Karpas-422 (cell line): ENCODE data around the gene CBX6. TPM values are rescaled to one million over a fixed set of nuclear protein-coding genes. Genes with fewer than 3 reads are reported as not detected.

Experiments
- DNase-seq: peaks from one replicate; pipeline ENCODE4 v3.0.0-alpha.2; 2015
- H2AFZ ChIP-seq: fragments of 200-600 bp; sonication (generic); 2 replicates; pipeline ENCODE4 v1.6.1; 2014; ENCODE audit warnings: antibody characterized with exemption, low read length, mixed read lengths
- H3K27ac ChIP-seq: fragments of 200-600 bp; sonication (generic); 2 replicates; pipeline ENCODE4 v1.5.1; 2014; ENCODE audit warnings: mild to moderate bottlenecking, low read length, moderate library complexity
- H3K27me3 ChIP-seq: fragments of 200-600 bp; sonication (generic); 2 replicates; pipeline ENCODE4 v1.6.1; 2014; ENCODE audit warnings: low read length, mixed read lengths
- H3K36me3 ChIP-seq: fragments of 200-600 bp; sonication (generic); 2 replicates; pipeline ENCODE4 v1.6.1; 2014; ENCODE audit warnings: low read length, mixed read lengths; ENCODE audit not compliant: insufficient read depth
- H3K4me1 ChIP-seq: fragments of 200-600 bp; sonication (generic); 2 replicates; pipeline ENCODE4 v1.6.1; 2014; ENCODE audit warnings: mild to moderate bottlenecking, low read length, mixed read lengths
- H3K4me2 ChIP-seq: fragments of 200-600 bp; sonication (generic); 2 replicates; pipeline ENCODE4 v1.6.1; 2014; ENCODE audit warnings: low read length, low read depth, mild to moderate bottlenecking; ENCODE audit not compliant: poor library complexity, severe bottlenecking
- H3K4me3 ChIP-seq: fragments of 200-600 bp; sonication (generic); 2 replicates; pipeline ENCODE4 v1.5.1; 2014; ENCODE audit warnings: mild to moderate bottlenecking, antibody characterized with exemption, low read length, mixed read lengths
- H3K79me2 ChIP-seq: fragments of 200-600 bp; sonication (generic); 2 replicates; pipeline ENCODE4 v1.6.1; 2014; ENCODE audit warnings: mild to moderate bottlenecking, low read length, mixed read lengths
- H3K9ac ChIP-seq: fragments of 200-600 bp; sonication (generic); 2 replicates; pipeline ENCODE4 v1.6.0; 2014; ENCODE audit warnings: low read length
- H3K9me2 ChIP-seq: fragments of 200-600 bp; sonication (generic), shearing (Covaris generic); replicated peaks from 2 replicates; pipeline ENCODE4 v1.6.0; 2014; ENCODE audit warnings: mild to moderate bottlenecking, low read length, moderate library complexity; ENCODE audit not compliant: insufficient read depth
- H3K9me3 ChIP-seq: fragments of 300-700, 200-600 bp; sonication (generic); 2 replicates; pipeline ENCODE4 v1.6.1; 2014; ENCODE audit warnings: low read length, mixed read lengths
- H4K20me1 ChIP-seq: fragments of 200-600 bp; sonication (generic); 2 replicates; pipeline ENCODE4 v1.6.1; 2014; ENCODE audit warnings: mild to moderate bottlenecking, antibody characterized with exemption, low read length, low read depth; ENCODE audit not compliant: insufficient read depth
- total RNA-seq: library from RNA; depleted of rRNA; stranded (reverse); fragments of >200 nt; shearing (Covaris generic); gene quantifications from 2 replicates; pipeline ENCODE4 v1.2.3, GENCODE V29; 2014; ENCODE audit warnings: low replicate concordance

Gene CBX6
- total RNA-seq, 1 experiment from 2014 or later, result 30.5 TPM

DNA sequence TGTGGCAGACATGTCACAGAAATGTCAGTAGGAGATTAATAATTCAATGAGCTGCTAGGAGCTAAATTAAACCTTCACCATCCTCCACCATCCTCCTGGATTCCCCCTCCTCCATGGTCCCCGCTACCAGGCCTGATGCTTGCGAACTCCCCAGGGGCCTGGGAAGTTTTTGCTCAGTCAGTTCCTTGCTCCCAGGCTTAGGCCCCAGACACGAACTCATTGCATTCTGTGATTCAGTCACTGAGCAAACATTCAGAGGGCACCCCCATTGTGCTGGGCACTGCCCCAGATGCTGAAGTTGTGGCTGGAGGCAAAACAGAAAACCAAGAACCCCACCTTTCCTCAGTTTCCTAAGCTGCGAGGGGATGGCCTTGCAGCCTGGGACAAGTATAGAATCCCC, 42.5 kb downstream of the CBX6 start:
- no peak for DNase-seq
- Histone ChIP-seq H4K20me1 (peaks cover 3% of the 10 kb centered on the region; the same call in 1 of the 2 replicates), H2AFZ (no peak overlapping the region), H3K9me2 (no peaks in the 10 kb centered on the region), H3K9ac (no peak overlapping the region), H3K79me2 (no peaks in the 10 kb centered on the region), H3K9me3 (no peaks in the 10 kb centered on the region), H3K4me3 (no peak overlapping the region), H3K4me2 (no peak overlapping the region), H3K36me3 (no peaks in the 10 kb centered on the region), H3K4me1 (no peaks in the 10 kb centered on the region), H3K27ac (no peak overlapping the region), H3K27me3 (no peaks in the 10 kb centered on the region)

DNA sequence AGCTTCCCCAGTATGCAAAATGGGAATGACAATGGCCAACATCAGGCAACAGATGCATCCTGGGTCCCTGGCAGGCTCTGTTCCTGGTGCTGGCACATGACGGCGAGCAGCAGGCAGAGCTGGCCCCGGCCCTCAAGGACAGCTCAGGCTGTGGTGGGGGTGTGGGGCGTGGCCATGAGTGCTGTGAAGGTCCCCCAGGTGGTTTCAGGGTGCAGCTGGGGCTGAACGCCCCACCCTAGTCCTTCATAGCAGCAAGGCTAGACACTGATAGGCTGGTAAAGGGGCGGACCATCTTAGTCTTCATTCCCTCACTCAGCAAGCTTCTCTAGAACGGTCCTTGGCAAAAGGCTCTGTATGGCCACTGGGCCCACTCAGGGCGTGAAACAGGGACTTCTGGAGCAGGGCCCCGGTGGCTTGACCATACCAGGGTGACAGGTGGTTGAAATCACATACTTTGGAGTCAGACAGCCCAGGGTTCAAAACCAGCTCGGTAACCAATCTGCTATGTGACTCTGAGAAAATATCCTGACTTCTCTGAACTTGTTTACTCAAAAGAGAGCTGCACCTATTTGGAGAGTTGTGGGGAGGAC, 43.3 kb downstream of the CBX6 start:
- H3K27me3 ChIP-seq, result no peaks in the 10 kb centered on the region
- H3K36me3 ChIP-seq, result no peaks in the 10 kb centered on the region
- no peak overlapping the region for H3K9ac ChIP-seq
- H3K9me2 ChIP-seq, result no peaks in the 10 kb centered on the region
- H3K4me3 ChIP-seq, result no peak overlapping the region
- H3K4me2 ChIP-seq, result no peak overlapping the region
- peaks cover 3% of the 10 kb centered on the region; the same call in 1 of the 2 replicates for H4K20me1 ChIP-seq
- H3K9me3 ChIP-seq, result no peaks in the 10 kb centered on the region
- H3K4me1 ChIP-seq, result no peaks in the 10 kb centered on the region
- no peak overlapping the region for H2AFZ ChIP-seq
- no peak for DNase-seq
- H3K27ac ChIP-seq, result no peak overlapping the region
- no peaks in the 10 kb centered on the region for H3K79me2 ChIP-seq

DNA sequence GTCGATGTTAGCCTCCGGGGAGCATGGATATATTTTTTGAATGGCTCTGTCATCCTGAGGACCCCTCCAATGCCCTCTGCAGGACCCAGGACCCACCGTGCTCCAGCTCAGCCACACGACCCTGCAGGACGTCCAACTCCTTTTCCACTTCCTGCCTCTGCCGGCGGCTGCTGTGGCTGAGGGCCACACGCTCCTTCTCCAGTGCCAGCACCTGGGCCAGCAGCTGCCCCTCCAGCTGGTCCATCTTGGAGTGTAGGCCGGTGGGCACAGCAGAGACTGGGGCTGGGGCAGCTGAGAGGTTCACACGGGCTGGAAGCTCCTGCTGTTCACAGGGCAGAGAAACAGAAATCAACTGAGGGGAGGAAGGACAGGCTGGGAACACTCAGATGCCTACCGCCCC, 43.8 kb downstream of the CBX6 start:
- Histone ChIP-seq H3K4me2 (no peak overlapping the region), H3K9me2 (no peaks in the 10 kb centered on the region), H3K9me3 (no peaks in the 10 kb centered on the region), H2AFZ (no peak overlapping the region), H3K27me3 (no peaks in the 10 kb centered on the region), H3K79me2 (no peaks in the 10 kb centered on the region), H3K27ac (no peak overlapping the region), H3K36me3 (no peaks in the 10 kb centered on the region), H4K20me1 (peaks cover 3% of the 10 kb centered on the region; the same call in 1 of the 2 replicates), H3K9ac (no peak overlapping the region), H3K4me3 (no peak overlapping the region), H3K4me1 (no peaks in the 10 kb centered on the region)
- DNase-seq, result no peak

DNA sequence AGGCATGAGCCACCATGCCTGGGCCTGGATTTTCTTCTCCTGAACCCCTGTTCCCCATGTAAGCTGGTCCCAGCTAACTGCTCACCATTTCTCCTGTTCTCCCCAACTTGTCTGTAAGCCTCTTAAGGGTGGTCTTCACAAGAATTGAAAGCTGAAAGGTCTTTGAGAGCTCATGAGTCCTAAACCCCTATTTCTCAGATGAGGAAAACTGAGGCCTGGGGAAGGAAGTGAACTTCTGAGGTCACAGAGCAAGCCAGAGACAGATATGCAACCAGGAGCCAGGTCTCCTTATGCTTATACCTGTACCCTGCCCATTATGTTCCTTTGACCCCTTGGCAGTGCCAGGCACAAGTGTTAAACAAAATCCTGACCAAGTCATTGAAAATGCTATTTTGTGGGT, 44.5 kb downstream of the CBX6 start:
- Histone ChIP-seq H3K36me3 (no peaks in the 10 kb centered on the region), H3K27ac (no peak overlapping the region), H3K9me2 (no peaks in the 10 kb centered on the region), H4K20me1 (peaks cover 3% of the 10 kb centered on the region; the same call in 1 of the 2 replicates), H3K79me2 (no peaks in the 10 kb centered on the region), H3K4me1 (no peaks in the 10 kb centered on the region), H3K9ac (no peak overlapping the region), H3K9me3 (no peaks in the 10 kb centered on the region), H3K4me3 (no peak overlapping the region), H3K4me2 (no peak overlapping the region), H3K27me3 (no peaks in the 10 kb centered on the region), H2AFZ (no peak overlapping the region)
- no peak for DNase-seq

DNA sequence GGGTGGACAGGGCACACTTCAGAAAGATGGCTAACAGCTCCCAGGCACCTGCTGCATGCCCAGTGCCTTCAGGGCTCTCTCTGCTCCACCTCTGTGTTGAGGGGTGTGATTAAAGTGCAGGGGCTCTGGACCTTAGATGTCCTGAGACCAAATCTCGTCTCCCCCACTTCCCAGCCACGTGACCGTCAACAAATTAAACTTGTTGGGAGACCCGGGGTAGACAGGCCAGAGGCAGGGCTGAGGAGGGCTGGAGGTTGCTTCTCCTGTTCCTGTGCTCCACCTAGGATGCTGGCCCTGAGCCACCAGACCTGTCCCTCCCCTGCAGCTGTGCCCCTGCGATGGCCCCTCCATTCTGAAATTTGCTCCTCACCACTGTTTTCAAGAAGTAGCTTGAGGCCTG, 45.2 kb downstream of the CBX6 start:
- Histone ChIP-seq H3K36me3 (no peaks in the 10 kb centered on the region), H3K9me2 (no peaks in the 10 kb centered on the region), H4K20me1 (peaks cover 3% of the 10 kb centered on the region; the same call in 1 of the 2 replicates), H3K4me1 (no peaks in the 10 kb centered on the region), H2AFZ (no peak overlapping the region), H3K27me3 (no peaks in the 10 kb centered on the region), H3K27ac (no peak overlapping the region), H3K9ac (no peak overlapping the region), H3K4me2 (no peak overlapping the region), H3K79me2 (no peaks in the 10 kb centered on the region), H3K4me3 (no peak overlapping the region), H3K9me3 (no peaks in the 10 kb centered on the region)
- DNase-seq, result no peak

DNA sequence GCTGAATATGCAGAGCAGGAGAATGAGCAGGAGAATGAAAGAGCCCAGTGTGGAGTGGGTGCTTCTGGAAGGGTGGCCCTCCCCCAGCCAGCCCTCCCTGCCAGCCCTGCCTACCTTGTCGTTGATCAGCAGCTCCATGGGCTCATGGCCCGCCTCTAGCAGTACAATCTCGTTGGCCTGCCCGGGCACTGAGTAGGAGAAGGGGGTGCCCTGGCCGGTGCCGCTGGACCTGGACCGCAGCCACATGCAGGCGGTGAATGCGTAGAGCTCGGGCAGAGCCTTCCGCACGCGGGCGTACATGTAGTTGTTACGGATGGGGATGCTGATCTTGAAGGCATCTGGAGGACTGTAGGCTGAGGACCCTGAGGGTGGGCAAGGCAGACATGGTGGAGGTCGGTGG, 45.6 kb downstream of the CBX6 start:
- Histone ChIP-seq H3K9ac (no peak overlapping the region), H3K4me3 (no peak overlapping the region), H3K4me2 (no peak overlapping the region), H3K27me3 (no peaks in the 10 kb centered on the region), H3K27ac (no peak overlapping the region), H3K9me2 (no peaks in the 10 kb centered on the region), H2AFZ (no peak overlapping the region), H4K20me1 (peaks cover 3% of the 10 kb centered on the region; the same call in 1 of the 2 replicates), H3K9me3 (no peaks in the 10 kb centered on the region), H3K36me3 (no peaks in the 10 kb centered on the region), H3K4me1 (no peaks in the 10 kb centered on the region), H3K79me2 (no peaks in the 10 kb centered on the region)
- no peak for DNase-seq

DNA sequence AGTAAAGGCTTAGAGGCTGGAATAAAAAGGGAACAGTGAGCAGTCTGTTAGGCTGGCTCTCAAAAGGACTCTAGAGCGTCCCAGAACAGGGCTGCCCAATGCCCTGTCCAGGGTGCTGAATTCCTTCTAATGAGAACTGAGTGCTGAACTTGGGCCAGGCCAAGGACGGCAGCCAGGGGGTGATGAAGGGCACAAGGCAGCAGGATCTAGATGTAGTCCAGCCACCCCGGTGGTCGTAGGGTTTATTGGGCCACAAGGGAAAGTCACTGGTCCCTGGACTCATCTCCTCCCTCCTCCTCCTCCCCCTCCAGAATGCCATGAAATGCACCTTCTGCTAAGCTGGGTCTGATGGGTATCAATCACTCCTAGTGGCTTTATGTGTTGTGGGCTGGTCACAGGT, 47.4 kb downstream of the CBX6 start:
- DNase-seq, result peak; percentile 88

DNA sequence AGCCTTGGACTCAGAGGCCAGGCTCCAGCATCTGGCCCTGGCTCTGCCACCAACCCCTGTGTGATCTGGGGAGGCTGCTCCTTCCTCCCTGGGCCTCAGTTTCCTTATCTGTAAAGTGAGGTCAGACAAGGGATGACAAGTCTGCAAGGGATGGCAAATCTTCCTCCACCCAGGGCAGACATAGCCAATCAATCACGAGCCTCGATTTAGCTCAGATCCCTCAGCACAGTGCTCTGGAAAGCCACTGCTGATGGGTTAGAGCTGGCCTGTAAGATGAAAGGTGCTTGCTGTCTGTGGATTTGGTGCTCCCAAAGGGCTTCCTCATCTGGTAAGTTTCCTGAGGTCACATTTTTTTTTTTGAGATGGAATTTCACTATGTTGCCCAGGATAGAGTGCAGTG, 48.4 kb downstream of the CBX6 start:
- Histone ChIP-seq H3K36me3 (no peaks in the 10 kb centered on the region), H3K9ac (no peak overlapping the region), H3K4me1 (no peaks in the 10 kb centered on the region), H3K27ac (no peak overlapping the region), H3K9me2 (no peaks in the 10 kb centered on the region), H3K4me3 (no peak overlapping the region), H2AFZ (no peak overlapping the region), H4K20me1 (peaks cover 3% of the 10 kb centered on the region; the same call in 1 of the 2 replicates), H3K79me2 (no peaks in the 10 kb centered on the region), H3K27me3 (no peaks in the 10 kb centered on the region), H3K4me2 (no peak overlapping the region), H3K9me3 (no peaks in the 10 kb centered on the region)
- DNase-seq, result no peak

More for the DNA sequence above, 47.4 kb downstream of the CBX6 start:
- no peak overlapping the region for H3K4me2 ChIP-seq
- no peak overlapping the region for H3K9ac ChIP-seq
- no peaks in the 10 kb centered on the region for H3K4me1 ChIP-seq
- H3K4me3 ChIP-seq, result no peak overlapping the region
- no peak overlapping the region for H3K27ac ChIP-seq
- no peaks in the 10 kb centered on the region for H3K9me2 ChIP-seq
- H3K27me3 ChIP-seq, result no peaks in the 10 kb centered on the region
- no peaks in the 10 kb centered on the region for H3K79me2 ChIP-seq
- H3K9me3 ChIP-seq, result no peaks in the 10 kb centered on the region
- H4K20me1 ChIP-seq, result peaks cover 3% of the 10 kb centered on the region; the same call in 1 of the 2 replicates
- no peaks in the 10 kb centered on the region for H3K36me3 ChIP-seq
- no peak overlapping the region for H2AFZ ChIP-seq
